Measurements from ENCODE around the gene GBF1.

Gene GBF1

DNA sequence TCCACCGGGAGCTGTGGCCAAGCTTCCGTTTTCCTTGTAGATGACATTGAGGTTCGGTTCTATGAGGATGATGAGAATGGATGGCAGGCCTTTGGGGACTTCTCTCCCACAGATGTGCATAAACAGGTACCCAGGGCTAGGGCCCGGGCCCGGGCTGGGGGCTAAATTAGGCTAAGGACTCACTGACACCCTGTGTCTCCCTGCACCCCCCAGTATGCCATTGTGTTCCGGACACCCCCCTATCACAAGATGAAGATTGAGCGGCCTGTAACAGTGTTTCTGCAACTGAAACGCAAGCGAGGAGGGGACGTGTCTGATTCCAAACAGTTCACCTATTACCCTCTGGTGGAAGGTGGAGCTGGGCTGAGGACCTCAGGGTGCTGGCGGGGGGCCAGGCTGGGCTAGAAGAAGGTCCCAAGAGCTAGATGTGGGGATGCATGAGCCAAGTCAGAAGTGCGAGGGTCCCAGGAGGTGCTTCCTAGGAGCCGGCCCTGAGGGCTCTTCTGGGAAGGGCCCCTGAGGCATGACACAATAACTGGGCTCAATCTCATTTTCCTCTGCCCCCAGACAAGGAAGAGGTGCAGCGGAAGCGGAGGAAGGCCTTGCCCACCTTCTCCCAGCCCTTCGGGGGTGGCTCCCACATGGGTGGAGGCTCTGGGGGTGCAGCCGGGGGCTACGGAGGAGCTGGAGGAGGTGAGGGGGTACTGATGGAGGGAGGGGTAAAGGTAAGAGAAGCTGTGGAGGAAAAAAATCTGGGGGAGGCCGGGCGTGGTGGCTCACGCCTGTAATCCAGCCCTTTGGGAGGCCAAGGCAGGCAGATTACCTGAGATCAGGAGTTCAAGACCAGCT is 153.1 kb downstream of the GBF1 start:
- DNase-seq = no peak

DNA sequence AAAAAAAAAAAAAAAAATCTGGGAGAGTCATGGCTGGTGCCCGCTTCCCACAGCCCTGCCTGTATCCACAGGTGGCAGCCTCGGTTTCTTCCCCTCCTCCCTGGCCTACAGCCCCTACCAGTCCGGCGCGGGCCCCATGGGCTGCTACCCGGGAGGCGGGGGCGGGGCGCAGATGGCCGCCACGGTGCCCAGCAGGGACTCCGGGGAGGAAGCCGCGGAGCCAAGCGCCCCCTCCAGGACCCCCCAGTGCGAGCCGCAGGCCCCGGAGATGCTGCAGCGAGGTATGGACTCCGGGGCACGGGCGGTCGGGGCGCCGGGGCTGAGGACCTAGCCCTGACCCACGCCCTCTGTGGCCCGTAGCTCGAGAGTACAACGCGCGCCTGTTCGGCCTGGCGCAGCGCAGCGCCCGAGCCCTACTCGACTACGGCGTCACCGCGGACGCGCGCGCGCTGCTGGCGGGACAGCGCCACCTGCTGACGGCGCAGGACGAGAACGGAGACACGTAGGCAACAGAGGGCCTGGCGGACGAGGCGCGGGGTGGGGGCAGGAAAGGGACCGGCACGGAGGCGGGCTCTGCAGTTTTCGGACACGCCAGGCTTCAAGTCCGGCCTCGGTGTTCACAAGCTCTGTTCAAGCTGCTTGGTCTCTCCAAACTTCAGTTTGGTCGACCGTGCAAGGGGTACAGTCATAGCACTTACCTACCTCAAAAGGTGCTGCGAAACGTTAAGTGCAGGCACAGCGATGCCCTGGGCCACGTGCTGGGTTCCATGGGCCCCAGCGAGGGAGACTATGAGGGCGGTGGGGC is 154.1 kb downstream of the GBF1 start:
- peak; percentile 89 for DNase-seq

DNA sequence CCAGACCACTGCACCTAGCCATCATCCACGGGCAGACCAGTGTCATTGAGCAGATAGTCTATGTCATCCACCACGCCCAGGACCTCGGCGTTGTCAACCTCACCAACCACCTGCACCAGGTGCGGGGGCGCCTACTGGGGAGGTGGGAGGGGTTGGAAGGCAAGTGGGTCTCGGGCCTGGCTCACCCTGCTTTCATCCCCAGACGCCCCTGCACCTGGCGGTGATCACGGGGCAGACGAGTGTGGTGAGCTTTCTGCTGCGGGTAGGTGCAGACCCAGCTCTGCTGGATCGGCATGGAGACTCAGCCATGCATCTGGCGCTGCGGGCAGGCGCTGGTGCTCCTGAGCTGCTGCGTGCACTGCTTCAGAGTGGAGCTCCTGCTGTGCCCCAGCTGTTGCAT is 154.7 kb downstream of the GBF1 start:
- no peak for DNase-seq

DNA sequence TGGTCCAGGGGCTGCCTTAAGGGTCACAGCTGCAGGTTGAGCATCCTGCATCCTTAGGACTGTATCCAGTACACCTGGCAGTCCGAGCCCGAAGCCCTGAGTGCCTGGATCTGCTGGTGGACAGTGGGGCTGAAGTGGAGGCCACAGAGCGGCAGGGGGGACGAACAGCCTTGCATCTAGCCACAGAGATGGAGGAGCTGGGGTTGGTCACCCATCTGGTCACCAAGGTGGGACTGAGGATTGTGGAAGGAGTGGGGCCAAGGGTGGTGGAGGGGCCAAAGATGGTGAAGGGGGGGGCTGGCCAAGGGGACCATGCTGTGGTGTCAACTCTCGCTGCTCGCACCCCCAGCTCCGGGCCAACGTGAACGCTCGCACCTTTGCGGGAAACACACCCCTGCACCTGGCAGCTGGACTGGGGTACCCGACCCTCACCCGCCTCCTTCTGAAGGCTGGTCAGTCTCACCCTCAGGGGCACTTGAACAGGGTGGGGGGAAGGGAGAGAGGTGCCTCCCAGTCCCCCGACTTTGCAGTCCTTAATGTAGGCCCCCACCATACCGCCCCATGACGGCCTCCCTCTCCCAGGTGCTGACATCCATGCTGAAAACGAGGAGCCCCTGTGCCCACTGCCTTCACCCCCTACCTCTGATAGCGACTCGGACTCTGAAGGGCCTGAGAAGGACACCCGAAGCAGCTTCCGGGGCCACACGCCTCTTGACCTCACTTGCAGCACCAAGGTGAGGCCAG is 155.4 kb downstream of the GBF1 start:
- DNase-seq = no peak

DNA sequence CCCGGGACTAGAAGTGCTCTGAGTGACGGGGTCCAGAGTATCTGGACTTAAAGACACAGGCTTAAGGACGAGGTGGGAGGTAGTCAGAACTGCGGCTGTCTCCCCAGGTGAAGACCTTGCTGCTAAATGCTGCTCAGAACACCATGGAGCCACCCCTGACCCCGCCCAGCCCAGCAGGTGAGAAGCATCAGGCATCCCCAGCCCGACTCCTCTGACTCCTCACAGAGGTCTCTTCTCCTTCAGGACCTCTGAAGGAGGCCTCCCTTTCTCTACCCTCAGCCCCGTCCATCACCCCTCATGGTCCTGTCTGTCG is 156.0 kb downstream of the GBF1 start:
- no peak for DNase-seq

DNA sequence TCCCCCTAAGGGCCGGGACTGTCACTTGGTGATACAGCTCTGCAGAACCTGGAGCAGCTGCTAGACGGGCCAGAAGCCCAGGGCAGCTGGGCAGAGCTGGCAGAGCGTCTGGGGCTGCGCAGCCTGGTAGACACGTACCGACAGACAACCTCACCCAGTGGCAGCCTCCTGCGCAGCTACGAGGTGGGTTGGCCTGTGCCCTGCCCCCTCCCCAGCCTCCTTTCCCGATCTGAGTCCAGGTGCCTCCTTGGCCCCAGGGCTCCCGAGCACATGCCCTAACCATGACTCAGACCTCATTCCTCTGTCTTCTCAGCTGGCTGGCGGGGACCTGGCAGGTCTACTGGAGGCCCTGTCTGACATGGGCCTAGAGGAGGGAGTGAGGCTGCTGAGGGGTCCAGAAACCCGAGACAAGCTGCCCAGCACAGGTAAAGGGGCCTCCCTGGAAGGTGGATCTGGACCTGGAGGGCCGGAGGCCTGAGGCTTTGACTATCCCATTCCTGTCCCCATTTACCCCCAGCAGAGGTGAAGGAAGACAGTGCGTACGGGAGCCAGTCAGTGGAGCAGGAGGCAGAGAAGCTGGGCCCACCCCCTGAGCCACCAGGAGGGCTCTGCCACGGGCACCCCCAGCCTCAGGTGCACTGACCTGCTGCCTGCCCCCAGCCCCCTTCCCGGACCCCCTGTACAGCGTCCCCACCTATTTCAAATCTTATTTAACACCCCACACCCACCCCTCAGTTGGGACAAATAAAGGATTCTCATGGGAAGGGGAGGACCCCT is 156.6 kb downstream of the GBF1 start:
- no peak for DNase-seq

DNA sequence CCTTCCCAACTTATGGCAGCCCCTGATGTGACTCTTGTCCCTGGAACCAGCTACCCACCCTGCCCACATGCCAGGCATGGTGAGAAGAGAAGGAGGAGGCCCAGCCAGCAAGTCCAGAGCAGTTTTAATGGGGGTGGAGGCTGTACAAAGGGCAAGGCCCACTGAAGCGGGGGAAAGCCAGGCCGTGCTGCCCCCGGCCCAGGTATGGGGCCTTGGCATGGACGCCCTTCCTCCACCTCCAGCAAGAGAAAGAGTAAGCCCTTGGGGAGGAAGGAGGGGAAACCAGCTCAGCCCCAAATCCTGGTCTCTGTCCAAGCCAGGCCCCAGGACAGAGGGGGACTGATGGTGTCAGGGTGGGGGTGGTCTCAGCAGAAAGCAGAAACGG is 157.2 kb downstream of the GBF1 start:
- DNase-seq = no peak

DNA sequence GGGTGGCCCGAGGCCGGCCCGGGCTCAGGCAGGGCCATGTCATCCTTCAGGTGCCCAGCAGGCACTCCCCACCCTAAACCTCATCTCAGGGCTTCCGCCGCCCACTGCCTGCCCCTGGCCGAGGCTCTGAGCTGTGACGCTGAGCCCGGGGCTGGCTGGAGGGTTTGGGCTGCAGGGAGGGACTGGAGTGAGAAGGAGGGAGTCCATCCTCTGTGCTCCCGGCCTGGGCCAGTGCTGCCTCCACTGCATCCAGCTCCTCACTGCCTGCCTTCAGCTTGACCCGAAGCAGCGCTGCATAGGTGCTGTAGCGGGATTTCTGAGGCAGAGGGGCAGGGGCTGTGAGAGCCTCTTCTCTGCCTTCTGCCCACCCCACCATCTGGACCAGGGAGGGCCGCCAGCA is 157.8 kb downstream of the GBF1 start:
- DNase-seq = no peak

DNA sequence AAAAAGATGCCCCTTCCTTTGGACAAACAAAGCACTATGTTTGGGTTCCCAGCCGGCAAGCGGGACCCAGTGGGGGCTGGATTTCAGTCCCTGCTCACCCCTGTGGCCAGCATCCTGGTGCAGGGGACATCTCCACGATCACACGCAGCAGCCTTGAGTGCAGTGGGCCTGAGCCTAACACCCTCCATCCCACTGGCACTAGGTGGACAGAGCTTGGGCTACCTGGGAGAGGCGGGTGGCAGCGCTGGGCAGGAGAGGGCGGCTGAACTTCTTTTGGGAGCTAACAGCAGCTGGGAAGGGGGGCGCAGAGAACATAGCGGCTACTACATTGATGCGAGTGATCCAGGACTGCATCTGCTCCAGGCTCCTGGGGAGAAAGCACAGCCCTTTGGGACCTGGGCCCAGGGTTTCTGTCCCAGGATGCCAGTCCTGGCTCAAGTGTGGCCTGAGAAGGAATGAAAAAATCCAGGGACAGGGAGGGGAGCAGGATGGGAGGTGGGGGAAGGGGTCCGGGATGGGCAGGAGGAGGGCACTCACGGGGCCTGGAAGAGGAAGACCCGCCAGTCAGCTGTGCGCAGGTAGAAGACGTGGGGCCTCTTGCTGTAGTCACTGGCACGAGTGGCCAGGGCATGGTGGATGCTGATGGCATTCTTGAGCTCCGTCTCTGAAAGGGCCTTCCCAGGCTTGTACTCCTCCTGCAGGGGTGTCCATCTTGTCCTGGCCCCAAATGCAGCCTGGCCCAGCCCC is 159.2 kb downstream of the GBF1 start:
- no peak for DNase-seq

DNA sequence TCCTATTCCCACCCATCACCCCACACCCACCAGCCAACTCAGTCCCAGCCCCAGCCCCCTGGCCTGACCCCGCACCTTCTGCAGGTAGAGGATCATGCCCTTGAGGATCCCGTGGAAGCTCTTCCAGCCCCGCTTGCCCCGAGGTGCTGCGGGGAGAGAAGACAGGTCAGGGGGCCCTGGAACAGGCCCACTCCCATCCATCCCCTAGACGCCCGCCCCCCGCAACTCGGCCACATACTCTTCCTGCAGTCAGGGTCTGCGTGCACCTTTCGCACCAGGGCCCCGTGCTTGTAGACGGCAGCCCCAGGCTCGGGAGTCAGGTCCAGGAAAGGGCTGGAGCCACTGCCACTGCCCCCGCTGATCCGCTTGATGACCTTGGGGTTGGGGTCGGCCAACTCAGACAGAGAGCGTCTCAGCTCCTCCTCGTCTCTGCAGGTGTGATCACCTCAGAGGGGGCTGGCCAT is 159.8 kb downstream of the GBF1 start:
- no peak for DNase-seq

DNA sequence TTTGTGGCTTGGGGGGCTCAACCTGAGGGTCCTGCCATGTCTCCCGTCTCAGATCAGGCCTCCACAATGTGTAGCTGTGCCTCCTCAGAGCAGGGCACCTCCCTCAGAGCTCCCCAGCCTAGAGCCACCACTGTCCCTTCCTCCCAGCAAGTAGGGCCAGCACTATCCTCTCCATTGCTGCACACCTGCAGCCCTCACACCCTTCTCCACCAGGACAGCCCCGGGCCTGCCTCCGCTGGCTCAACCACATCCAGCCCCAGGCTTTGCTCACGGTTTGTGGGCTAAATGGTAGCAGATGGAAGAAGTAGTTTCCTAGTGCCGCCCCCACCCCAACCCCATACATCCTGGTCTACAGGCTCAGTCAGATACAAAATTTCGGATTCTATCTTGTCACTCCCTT is 160.3 kb downstream of the GBF1 start:
- no peak for DNase-seq

DNA sequence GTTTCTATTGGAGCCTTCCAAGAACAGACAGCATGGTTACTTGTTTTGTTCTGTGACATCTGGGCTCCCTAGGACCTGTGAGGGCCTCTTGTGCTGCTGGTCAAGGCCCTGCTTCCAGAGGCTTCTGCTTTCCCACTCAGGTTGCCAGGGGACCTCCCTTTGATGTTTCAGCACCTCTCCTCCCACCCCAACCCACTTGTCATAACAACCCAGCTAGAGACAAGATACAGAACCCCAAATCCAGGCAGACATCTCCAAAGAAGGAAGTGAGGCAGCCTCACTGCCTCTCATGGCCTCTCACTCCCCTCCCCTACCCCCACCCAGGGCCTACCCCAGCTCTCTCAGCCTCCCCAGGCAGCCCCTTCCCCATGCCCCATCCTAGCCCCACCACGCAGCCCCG is 161.5 kb downstream of the GBF1 start:
- no peak for DNase-seq

DNA sequence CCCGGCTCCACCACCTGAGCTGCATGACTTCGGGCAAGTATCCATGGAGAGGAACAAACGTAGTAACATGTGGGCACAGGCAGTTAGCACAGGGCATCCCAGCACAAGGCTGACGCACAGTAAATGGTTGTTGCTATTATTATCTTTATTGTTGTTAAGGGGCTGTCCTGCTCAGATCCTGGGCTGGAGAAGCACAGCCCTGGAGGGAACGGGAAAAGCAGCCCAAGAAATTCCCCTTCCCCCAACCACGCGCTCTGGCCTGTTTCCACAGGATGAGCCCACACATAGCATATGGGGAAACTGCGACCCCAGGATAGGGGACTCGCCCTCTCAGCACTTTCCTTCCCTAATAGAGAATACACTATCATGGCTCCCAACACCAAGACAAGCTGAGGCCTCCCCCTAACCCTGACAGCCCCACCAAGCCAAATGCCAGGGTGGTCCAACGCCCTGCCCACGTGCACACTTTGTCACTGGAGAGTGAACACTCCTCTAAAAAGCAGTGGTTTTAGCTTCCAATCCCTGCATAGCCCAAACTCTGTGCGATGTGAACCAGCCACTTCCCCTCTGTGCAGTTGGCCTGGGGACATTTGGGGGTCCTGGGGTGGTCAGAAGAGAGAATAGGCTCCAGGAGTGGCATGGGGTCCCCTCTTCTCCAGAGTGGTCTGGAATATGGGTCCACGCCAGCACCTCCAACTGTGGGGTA is 162.2 kb downstream of the GBF1 start:
- no peak for DNase-seq

DNA sequence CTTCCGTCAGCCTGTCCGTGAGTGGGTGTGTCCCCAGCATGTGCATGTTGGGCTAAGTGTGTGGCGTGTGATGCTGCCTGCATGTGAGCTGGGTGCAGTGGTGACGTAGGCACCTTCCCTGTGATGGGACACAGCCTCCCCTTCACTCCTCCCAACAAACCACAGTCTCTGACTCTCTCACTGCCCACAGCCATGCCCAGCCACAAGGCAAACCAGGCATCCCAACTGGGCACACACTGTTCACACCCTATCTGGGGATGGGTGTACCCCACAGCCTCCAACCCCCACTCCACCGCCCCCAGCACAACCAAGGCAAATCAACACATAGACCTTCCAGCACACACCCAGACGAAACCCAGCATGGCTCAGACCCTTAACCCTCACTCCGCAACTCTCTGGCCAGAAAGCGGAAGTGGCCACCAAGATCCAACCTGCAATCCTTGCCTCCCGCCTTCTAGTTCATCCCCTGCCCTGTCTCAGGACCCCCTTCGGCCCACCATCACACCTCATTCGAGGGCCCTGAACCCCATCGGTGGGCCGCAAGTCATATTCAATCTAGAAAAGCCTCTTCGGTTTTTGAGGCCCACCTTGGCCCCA is 162.9 kb downstream of the GBF1 start:
- DNase-seq = no peak

DNA sequence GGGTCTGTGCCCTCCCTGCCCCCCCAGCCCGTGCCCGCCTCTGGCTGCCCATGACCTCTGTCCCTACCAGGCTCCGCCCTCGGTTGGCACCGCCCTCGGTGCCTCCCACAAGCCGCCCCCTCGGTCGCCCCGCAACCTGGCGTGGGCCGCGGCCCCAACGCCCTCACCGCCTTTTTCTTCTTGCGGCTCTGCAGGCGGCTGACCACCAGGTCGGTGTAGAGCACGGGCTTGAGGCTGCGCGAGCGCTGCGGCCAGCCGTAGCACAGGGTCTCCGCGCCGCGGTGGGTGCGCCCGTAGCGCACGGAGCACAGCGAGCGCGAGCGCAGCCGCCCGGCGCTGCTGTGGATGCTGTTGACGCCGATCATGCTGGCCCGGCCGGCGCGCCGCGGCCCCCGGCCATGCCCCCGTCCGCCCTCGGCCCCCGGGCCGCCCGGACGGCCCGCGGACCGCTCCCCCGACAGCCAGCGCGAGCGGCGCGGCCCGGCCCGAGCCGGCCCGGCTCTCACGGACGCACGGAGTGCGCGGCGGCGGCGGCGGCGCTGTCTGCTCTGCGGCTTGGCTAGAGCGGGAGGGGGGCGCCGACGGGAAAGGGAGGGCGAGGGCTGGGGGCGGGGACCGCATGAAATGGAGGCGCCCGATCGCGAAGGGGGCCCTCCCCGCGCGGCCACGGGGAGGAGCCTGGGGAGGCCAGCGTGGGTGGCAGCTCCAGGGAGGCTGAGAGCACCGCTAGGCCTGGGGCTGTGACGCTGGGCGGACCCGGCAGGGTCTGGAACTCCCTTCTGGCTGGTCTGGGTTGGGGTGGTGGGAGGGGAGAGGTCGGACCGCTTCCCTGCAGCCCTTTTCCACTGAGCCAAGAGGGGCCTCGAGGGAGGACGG is 163.6 kb downstream of the GBF1 start:
- peak; percentile 75 for DNase-seq

DNA sequence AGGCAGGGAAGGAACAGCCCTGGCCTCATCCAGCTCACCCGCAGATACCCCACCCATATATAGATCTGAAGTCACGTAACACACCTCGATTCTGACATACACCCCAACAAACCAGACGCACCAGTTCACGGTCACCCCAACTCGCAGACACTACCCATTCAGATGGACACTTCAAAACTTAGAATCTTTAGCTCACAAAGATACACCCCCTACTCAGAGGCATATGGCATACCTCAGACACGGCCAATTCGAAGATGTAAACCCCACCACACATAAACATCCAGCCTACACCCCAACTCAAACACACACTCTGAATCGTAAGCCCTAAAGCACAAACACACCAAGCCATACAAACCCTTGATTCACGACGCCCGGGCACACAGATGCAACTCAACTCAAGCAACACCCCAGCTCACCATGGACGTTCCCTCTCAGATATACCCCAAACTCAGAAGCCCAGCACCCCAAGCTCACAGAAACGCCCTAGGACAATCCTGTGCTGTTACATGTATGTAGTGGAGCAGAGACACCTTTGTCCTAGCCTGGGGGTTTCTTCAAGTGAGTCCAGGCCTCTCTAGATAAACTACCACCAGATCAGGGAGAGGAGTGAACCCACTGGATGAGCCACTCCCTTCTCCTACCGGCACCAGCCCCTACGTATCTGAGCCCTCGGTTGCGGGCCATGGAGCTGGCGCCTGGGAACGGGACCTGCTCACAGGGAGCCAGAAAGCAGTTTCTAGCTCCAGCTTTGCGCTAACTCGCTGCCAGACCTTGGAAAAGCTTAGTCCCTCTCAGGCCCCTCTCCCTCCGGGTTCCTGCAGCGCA is 164.5 kb downstream of the GBF1 start:
- DNase-seq = no peak

DNA sequence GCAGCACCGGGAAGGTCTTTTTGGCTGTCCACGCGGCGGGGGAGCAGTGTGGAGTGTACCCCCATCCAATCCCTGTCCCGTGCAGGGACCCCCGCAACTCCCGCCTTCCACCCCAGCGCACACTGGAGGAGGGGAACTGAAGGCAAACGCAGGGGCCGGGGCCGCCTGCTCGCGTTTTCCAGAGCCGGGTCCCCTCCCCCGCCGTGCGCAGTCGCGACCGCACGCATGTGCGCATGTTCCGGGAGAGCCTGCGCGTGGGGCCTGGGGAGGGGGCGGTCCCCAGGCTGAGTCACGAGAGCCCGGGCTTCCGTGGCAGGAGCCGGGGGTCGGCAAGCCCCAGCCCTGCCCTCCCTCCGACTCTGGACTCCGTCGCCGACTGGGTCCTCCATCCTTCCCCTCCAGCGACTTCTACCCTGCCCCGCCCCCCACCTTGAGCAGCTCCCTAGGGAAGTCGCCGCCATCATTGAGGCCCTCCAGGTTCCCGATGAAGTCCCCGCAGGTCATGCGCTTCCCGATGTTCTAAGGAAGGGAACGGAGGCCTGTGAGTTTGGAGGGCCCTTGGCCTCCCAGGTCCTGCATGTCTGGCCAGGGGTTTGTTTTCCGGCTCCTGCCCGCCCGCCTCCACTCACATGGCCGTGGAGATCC is 165.2 kb downstream of the GBF1 start:
- peak; percentile 61 for DNase-seq
